Osteoblast (primary cell): ENCODE measurements around the gene PCBP2. TPM values are rescaled to one million over a fixed set of nuclear protein-coding genes. Genes with fewer than 3 reads are reported as not detected.

Experiments
- DNase-seq: peaks from one replicate; pipeline ENCODE4 v3.0.0; 2011; ENCODE audit warnings: low spot score, mixed read lengths; ENCODE audit not compliant: insufficient read length; ENCODE audit errors: missing footprints
- H2AFZ ChIP-seq: 2 replicates; pipeline ENCODE4 v1.6.0; 2011; ENCODE audit warnings: mild to moderate bottlenecking, low read length
- H3K27ac ChIP-seq: 2 replicates; pipeline ENCODE4 v1.5.1; 2011; ENCODE audit warnings: mild to moderate bottlenecking, low read depth, low read length, moderate library complexity
- H3K27me3 ChIP-seq: 2 replicates; pipeline ENCODE4 v1.6.0; 2012; ENCODE audit warnings: mild to moderate bottlenecking, control low read depth, inconsistent platforms, low read length, moderate library complexity; ENCODE audit not compliant: insufficient read depth
- H3K36me3 ChIP-seq: 2 replicates; pipeline ENCODE4 v1.5.1; 2011; ENCODE audit warnings: mild to moderate bottlenecking, low read length, control low read depth, moderate library complexity; ENCODE audit not compliant: insufficient read depth
- H3K4me1 ChIP-seq: 2 replicates; pipeline ENCODE4 v1.5.1; 2011; ENCODE audit warnings: mild to moderate bottlenecking, low read length, control low read depth, moderate library complexity; ENCODE audit not compliant: insufficient read depth
- H3K4me2 ChIP-seq: 2 replicates; pipeline ENCODE4 v1.6.0; 2011; ENCODE audit warnings: mild to moderate bottlenecking, low read length; ENCODE audit not compliant: insufficient read depth
- H3K4me3 ChIP-seq: fragments of 200-600 bp; sonication (generic); 3 replicates; pipeline ENCODE4 v1.5.1; 2012; ENCODE audit warnings: mild to moderate bottlenecking, low read length, inconsistent platforms; ENCODE audit not compliant: insufficient read depth
- H3K79me2 ChIP-seq: 2 replicates; pipeline ENCODE4 v1.6.0; 2012; ENCODE audit warnings: mild to moderate bottlenecking, low read length, control low read depth, inconsistent platforms; ENCODE audit not compliant: insufficient read depth
- H3K9me3 ChIP-seq: 2 replicates; pipeline ENCODE4 v1.5.1; 2011; ENCODE audit warnings: low read depth, low read length, control low read depth
- H4K20me1 ChIP-seq: 2 replicates; pipeline ENCODE4 v1.6.0; 2012; ENCODE audit warnings: mild to moderate bottlenecking, low read length, control low read depth; ENCODE audit not compliant: insufficient read depth
- CTCF ChIP-seq: IDR thresholded peaks from 2 replicates; pipeline ENCODE4 v1.5.1; 2011; ENCODE audit warnings: mild to moderate bottlenecking, low read depth, low read length, moderate library complexity; ENCODE audit errors: extremely low read depth
- total RNA-seq: library from RNA; depleted of rRNA; stranded (reverse); fragments of >200 nt; gene quantifications from 2 replicates; pipeline ENCODE4 v1.2.3, GENCODE V29; 2012

Gene PCBP2
- total RNA-seq, 1 donor, result 247 TPM

- Histone ChIP-seq H3K27ac (peak overlapping the region; percentile 82), H3K79me2 (peaks cover 23% of the 10 kb centered on the region), H3K36me3 (peaks cover 32% of the 10 kb centered on the region), H3K4me2 (peak overlapping the region; percentile 7), H3K9me3 (no peaks in the 10 kb centered on the region), H4K20me1 (peaks cover 3% of the 10 kb centered on the region), H3K4me3 (no peak overlapping the region), H3K4me1 (peaks cover 59% of the 10 kb centered on the region), H2AFZ (no peak overlapping the region), H3K27me3 (no peaks in the 10 kb centered on the region)
- no peak for TF ChIP-seq CTCF
- peak; percentile 89 for DNase-seq
These were observed 53.9 kb downstream of the PCBP2 start for GRCh38 chr12:53505555-53506449.

GRCh38 chr12:53506450-53506785 lies 54.5 kb downstream of the PCBP2 start:
- H4K20me1 ChIP-seq, result peaks cover 3% of the 10 kb centered on the region
- no peak overlapping the region for H2AFZ ChIP-seq
- peaks cover 34% of the 10 kb centered on the region for H3K36me3 ChIP-seq
- no peak for TF ChIP-seq CTCF
- peak overlapping the region; percentile 82 for H3K27ac ChIP-seq
- H3K9me3 ChIP-seq, result no peaks in the 10 kb centered on the region
- peak overlapping the region; percentile 7 for H3K4me2 ChIP-seq
- DNase-seq, result no peak
- H3K27me3 ChIP-seq, result no peaks in the 10 kb centered on the region
- no peak overlapping the region for H3K4me3 ChIP-seq
- H3K79me2 ChIP-seq, result peaks cover 23% of the 10 kb centered on the region
- H3K4me1 ChIP-seq, result peaks cover 58% of the 10 kb centered on the region

GRCh38 chr12:53506881-53507602 lies 55.1 kb downstream of the PCBP2 start, which contains the start of gene NPFF:
TSS of gene NPFF (minus strand) at chr12:53507484. CDS start at chr12:53507474, 10 bp downstream.
- H3K4me2 ChIP-seq, result peak within 1 kb of the TSS; percentile 7
- no peaks in the 10 kb centered on the region for H3K9me3 ChIP-seq
- H3K4me3 ChIP-seq, result no peak within 1 kb of the TSS
- H2AFZ ChIP-seq, result no peak within 1 kb of the TSS
- H3K27ac ChIP-seq, result peak within 1 kb of the TSS; percentile 82
- peaks cover 21% of the 10 kb centered on the region for H3K79me2 ChIP-seq
- peaks cover 2% of the 10 kb centered on the region for H4K20me1 ChIP-seq
- H3K4me1 ChIP-seq, result peaks cover 52% of the 10 kb centered on the region
- H3K27me3 ChIP-seq, result no peaks in the 10 kb centered on the region
- H3K36me3 ChIP-seq, result peaks cover 41% of the 10 kb centered on the region
- no peak for TF ChIP-seq CTCF
- peak; percentile 31 for DNase-seq

- Histone ChIP-seq H4K20me1 (no peaks in the 10 kb centered on the region), H3K4me2 (no peak overlapping the region), H3K79me2 (peaks cover 21% of the 10 kb centered on the region), H3K9me3 (no peaks in the 10 kb centered on the region), H3K27me3 (no peaks in the 10 kb centered on the region), H3K4me1 (peaks cover 47% of the 10 kb centered on the region), H2AFZ (no peak overlapping the region), H3K27ac (peak overlapping the region; percentile 36), H3K4me3 (no peak overlapping the region), H3K36me3 (peaks cover 46% of the 10 kb centered on the region)
- no peak for DNase-seq
- TF ChIP-seq CTCF, result no peak
These were observed 55.6 kb downstream of the PCBP2 start for GRCh38 chr12:53507603-53507885.
